B cell (primary cell): Measurements from ENCODE around the gene TBC1D14. TPM values are rescaled to one million over a fixed set of nuclear protein-coding genes. Genes with fewer than 3 reads are reported as not detected.

ENCODE experiments used
- ATAC-seq: fragments of 200-7000 bp; cut with Tn5 transposase; one replicate; pipeline ENCODE4 v1.10.0; 2021; ENCODE audit warnings: low read depth, mild to moderate bottlenecking, moderate number of reproducible peaks, moderate library complexity
- CTCF ChIA-PET: fragments of 350-600 bp; sonication (Branson Sonifier 250); formaldehyde crosslinking; loops from one replicate; lab custom pipeline; 2021; ENCODE audit warnings: antibody characterized with exemption, inconsistent platforms; lab: Charles Lee
- POLR2A ChIA-PET: fragments of 350-600 bp; sonication (Branson Sonifier 250); formaldehyde crosslinking; loops from one replicate; lab custom pipeline; 2021; ENCODE audit warnings: antibody characterized with exemption; lab: Charles Lee
- DNase-seq: peaks from one replicate; pipeline ENCODE4 v3.0.0; 2013
- H2AFZ ChIP-seq: 2 replicates; pipeline ENCODE4 v1.6.1; 2012; ENCODE audit warnings: mild to moderate bottlenecking, low read depth, low read length; ENCODE audit not compliant: insufficient read depth, poor library complexity, severe bottlenecking
- H3K27ac ChIP-seq, 2 donors: 1 replicate in 1 of 2; 2 replicates in 1 of 2; pipeline ENCODE4 v1.5.1; 2012 to 2013; ENCODE audit warnings: low read length in 2 of 2, mild to moderate bottlenecking in 2 of 2, moderate library complexity in 1 of 2
- H3K27me3 ChIP-seq, 4 experiments: fragments of 200-600 bp in 1 of 4; sonication (generic) in 1 of 4; replicated peaks in 1 of 4; 1 replicate in 2 of 4; 2 replicates in 2 of 4; pipeline versions ENCODE4 v1.6.1 to v1.7.0; 2013 to 2016; ENCODE audit warnings: low read length in 3 of 4, mild to moderate bottlenecking in 2 of 4, mixed read lengths in 1 of 4, moderate library complexity in 1 of 4; ENCODE audit not compliant: insufficient read depth in 4 of 4, control insufficient read depth in 3 of 4; ENCODE audit errors: control extremely low read depth in 1 of 4
- H3K36me3 ChIP-seq, 2 experiments: replicated peaks in 1 of 2; 1 replicate in 1 of 2; 2 replicates in 1 of 2; pipeline versions ENCODE4 v1.6.1 to v1.7.1; 2013; ENCODE audit warnings: low read length in 1 of 2; ENCODE audit not compliant: insufficient read depth in 2 of 2, control insufficient read depth in 1 of 2; ENCODE audit errors: control extremely low read depth in 1 of 2, extremely low read depth in 1 of 2
- H3K4me1 ChIP-seq, 2 donors: fragments of 200-600 bp in 1 of 2; sonication (generic) in 1 of 2; 1 replicate in 1 of 2; 2 replicates in 1 of 2; pipeline versions ENCODE4 v1.5.1 to v1.6.1; 2013 to 2017; ENCODE audit warnings: low read length in 2 of 2; ENCODE audit not compliant: control insufficient read depth in 2 of 2, insufficient read depth in 2 of 2
- H3K4me2 ChIP-seq: replicated peaks from 2 replicates; pipeline ENCODE3; 2012; ENCODE audit warnings: mild to moderate bottlenecking, low read depth, low read length; ENCODE audit not compliant: poor library complexity, severe bottlenecking
- H3K4me3 ChIP-seq, 5 experiments: fragments of 200-600 bp in 1 of 5; sonication (generic) in 1 of 5; 1 replicate in 3 of 5; 2 replicates in 2 of 5; pipeline versions ENCODE4 v1.5.1 to v1.7.0; 2011 to 2016; ENCODE audit warnings: low read length in 4 of 5, mild to moderate bottlenecking in 4 of 5, low read depth in 2 of 5, control low read depth in 1 of 5, moderate library complexity in 1 of 5; ENCODE audit not compliant: insufficient read depth in 1 of 5; ENCODE audit errors: control extremely low read depth in 1 of 5, extremely low read depth in 1 of 5
- H3K79me2 ChIP-seq: fragments of 200-600 bp; sonication (generic); one replicate; pipeline ENCODE4 v1.6.0; 2016; ENCODE audit warnings: low read length; ENCODE audit not compliant: control insufficient read depth, insufficient read depth
- H3K9ac ChIP-seq: fragments of 200-600 bp; sonication (generic); 2 replicates; pipeline ENCODE4 v1.6.1; 2017; ENCODE audit warnings: mild to moderate bottlenecking, low read length, moderate library complexity
- H3K9me3 ChIP-seq, 3 donors: one replicate each; pipeline versions ENCODE4 v1.6.1 to v1.7.1; 2013; ENCODE audit warnings: low read length in 2 of 3; ENCODE audit not compliant: control insufficient read depth in 2 of 3, insufficient read depth in 1 of 3; ENCODE audit errors: control extremely low read depth in 1 of 3
- H4K20me1 ChIP-seq: 2 replicates; pipeline ENCODE4 v1.6.0; 2012; ENCODE audit warnings: mild to moderate bottlenecking, low read length; ENCODE audit not compliant: insufficient read depth, control insufficient read depth, poor library complexity, severe bottlenecking
- H3K27ac Mint-ChIP-seq: one replicate; pipeline ENCODE4 v1.8.0; 2021; ENCODE audit warnings: mixed read lengths
- H3K27me3 Mint-ChIP-seq: one replicate; pipeline ENCODE4 v1.8.0; 2021; ENCODE audit warnings: mixed read lengths
- H3K4me1 Mint-ChIP-seq: one replicate; pipeline ENCODE4 v1.8.0; 2021; ENCODE audit warnings: mixed read lengths
- H3K4me3 Mint-ChIP-seq: one replicate; pipeline ENCODE4 v1.8.0; 2021; ENCODE audit warnings: mixed read lengths
- H3K9me3 Mint-ChIP-seq: one replicate; pipeline ENCODE4 v1.8.0; 2022; ENCODE audit warnings: mixed read lengths; ENCODE audit not compliant: insufficient read depth
- CTCF ChIP-seq: fragments of 200-600 bp; IDR thresholded peaks from one replicate; pipeline ENCODE4 v1.8.0; 2022; ENCODE audit warnings: antibody characterized with exemption, mild to moderate bottlenecking
- EZH2 ChIP-seq: IDR thresholded peaks from 2 replicates; pipeline ENCODE4 v1.6.1; 2012; ENCODE audit warnings: borderline replicate concordance, low read depth, mild to moderate bottlenecking, moderate library complexity, low read length; ENCODE audit not compliant: insufficient read depth, poor library complexity, severe bottlenecking
- WGBS: methylation state at CpG from one replicate; pipeline ENCODE4 v1.1.5; 2013; ENCODE audit warnings: missing lambda C conversion rate; ENCODE audit not compliant: insufficient coverage; 5-methylcytosine and 5-hydroxymethylcytosine counted together
- intact Hi-C: fragments of 100-400 bp; cut with micrococcal nuclease; formaldehyde crosslinking; loops from one replicate; pipeline ENCODE4 v1.10.0; 2022
- polyA plus RNA-seq: library from polyadenylated mRNA; depleted of rRNA; stranded (reverse); fragments of >200 nt; gene quantifications from 2 replicates; pipeline ENCODE4 v1.2.3, GENCODE V29; 2012
- total RNA-seq, 2 donors: library from RNA; stranded (reverse); fragments of 120-200 nt in 1 of 2; gene quantifications; 1 replicate in 1 of 2; 2 replicates in 1 of 2; pipeline versions ENCODE4 v1.2.3 to v1.2.4, GENCODE V29; 2013 to 2022

TBC1D14 gene
- total and polyA plus RNA-seq, 2 donors (not counting 1 experiment from before 2014, with no cell fraction given), result 21.9 to 42.0 TPM

- Mint-ChIP-seq H3K4me1 (peaks cover 20% of the 10 kb centered on the region), H3K4me3 (no peak overlapping the region), H3K9me3 (no peaks in the 10 kb centered on the region), H3K27ac (no peak overlapping the region), H3K27me3 (no peaks in the 10 kb centered on the region)
- TF ChIP-seq EZH2, result no peak
- TF ChIP-seq CTCF, result no peak
- DNase-seq (no peak), ATAC-seq (no peak)
- no peaks in the 10 kb centered on the region for H3K9me3 ChIP-seq
- H4K20me1 ChIP-seq, result peaks cover 73% of the 10 kb centered on the region
- peaks cover 0 to 31% of the 10 kb centered on the region in 2 experiments for H3K36me3 ChIP-seq
- no peak overlapping the region for H3K4me3 ChIP-seq
- H2AFZ ChIP-seq, result no peak overlapping the region
- no peaks in the 10 kb centered on the region for H3K27me3 ChIP-seq
- H3K79me2 ChIP-seq, result peaks cover 97% of the 10 kb centered on the region
- CTCF ChIA-PET, result interaction anchor here (1.7 kb wide), 1 partner anchor 9 kb away, joined by 4 read pairs; no protein-coding TSS in a partner anchor
- POLR2A ChIA-PET, result no interaction called here
- H3K9ac ChIP-seq, result no peak overlapping the region
- H3K4me2 ChIP-seq, result no peak overlapping the region
- H3K27ac ChIP-seq, result no peak overlapping the region
- H3K4me1 ChIP-seq, result peaks cover 2 to 10% of the 10 kb centered on the region in 2 donors
- intact Hi-C loops, result no loop called here
- 98% methylated on average over 32 of the region's 32 CpGs for WGBS
Observed at GRCh38 chr4:6923507-6923906, 13.9 kb downstream of the TBC1D14 start.

GRCh38 chr4:6924361-6924779 is 14.7 kb downstream of the TBC1D14 start:
- DNase-seq, result no peak

More at GRCh38 chr4:6924361-6924779, 14.7 kb downstream of the TBC1D14 start:
- POLR2A ChIA-PET, result no interaction called here
- Mint-ChIP-seq H3K27me3 (no peaks in the 10 kb centered on the region), H3K4me3 (no peak overlapping the region), H3K4me1 (peaks cover 20% of the 10 kb centered on the region), H3K9me3 (no peaks in the 10 kb centered on the region), H3K27ac (no peak overlapping the region)
- Histone ChIP-seq H3K79me2 (peaks cover 97% of the 10 kb centered on the region), H2AFZ (no peak overlapping the region), H3K27me3 (no peaks in the 10 kb centered on the region), H3K4me1 (peaks cover 0 to 9% of the 10 kb centered on the region in 2 donors), H3K27ac (no peak overlapping the region), H3K4me3 (no peak overlapping the region), H3K9ac (no peak overlapping the region), H4K20me1 (peaks cover 80% of the 10 kb centered on the region), H3K4me2 (no peak overlapping the region), H3K36me3 (peaks cover 0 to 34% of the 10 kb centered on the region in 2 experiments), H3K9me3 (no peaks in the 10 kb centered on the region)
- TF ChIP-seq CTCF (no peak), EZH2 (no peak)
- 98% methylated on average over 12 of the region's 12 CpGs for WGBS
- no peak for ATAC-seq
- intact Hi-C loops, result no loop called here
- CTCF ChIA-PET, result no interaction called here
